HS-27A (cell line): Measurements from ENCODE around the gene HOTAIR.

Source experiments
- DNase-seq: peaks from one replicate; pipeline ENCODE4 v3.0.0-alpha.2; 2012; ENCODE audit warnings: low read depth, missing footprints

The HOTAIR gene

DNA sequence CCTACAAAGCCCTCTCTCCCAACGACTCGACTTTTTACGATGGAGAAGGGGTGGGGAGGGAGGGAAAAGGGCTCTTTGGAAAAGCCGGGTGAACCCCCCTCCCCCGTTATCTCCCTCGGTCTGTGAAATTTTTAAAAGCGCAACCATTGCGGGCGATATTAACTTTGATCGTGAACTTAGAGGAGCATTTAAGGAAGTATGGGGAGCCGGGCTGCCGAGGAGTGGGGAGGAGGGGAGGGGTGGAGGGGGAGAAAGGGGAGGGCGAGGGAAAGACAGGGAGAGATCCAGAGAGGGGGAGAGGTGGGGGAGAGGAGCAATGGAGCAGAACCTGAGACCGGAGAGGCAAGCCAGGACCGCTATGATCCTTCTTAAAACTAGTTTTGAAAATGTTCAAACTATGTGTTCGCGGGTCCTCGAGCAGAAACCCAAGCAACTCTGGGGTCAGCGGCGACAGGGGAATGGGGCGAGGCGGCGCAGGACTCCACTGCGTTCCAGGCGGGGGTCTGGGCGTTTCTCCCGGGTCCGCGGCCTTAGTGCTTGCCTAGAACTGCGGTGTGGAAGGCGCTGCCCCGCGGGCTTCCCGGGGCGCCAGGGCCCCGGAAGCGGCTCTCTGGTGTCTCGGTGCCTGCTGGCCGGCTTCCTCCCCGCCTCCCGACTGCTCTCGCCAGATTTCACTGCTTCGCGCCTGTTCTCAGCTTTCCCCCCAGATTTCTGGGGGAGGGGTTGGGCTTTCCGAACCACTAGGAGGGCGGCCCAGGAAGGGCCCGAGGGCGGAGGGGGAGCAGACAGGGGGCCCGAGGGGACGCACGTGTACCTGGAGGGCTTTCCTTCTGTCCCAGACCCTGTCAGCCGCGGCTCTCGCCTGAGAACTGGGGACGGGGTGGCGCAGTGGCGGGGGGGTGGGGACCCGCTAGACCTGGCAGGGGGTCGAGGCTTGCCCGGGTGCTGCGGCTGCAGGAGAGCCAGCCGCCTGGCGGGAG lies at the start of gene HOTAIR:
HOTAIR (minus strand) TSS at position 871 of the 980 bp plus-strand sequence.
- no peak for DNase-seq

DNA sequence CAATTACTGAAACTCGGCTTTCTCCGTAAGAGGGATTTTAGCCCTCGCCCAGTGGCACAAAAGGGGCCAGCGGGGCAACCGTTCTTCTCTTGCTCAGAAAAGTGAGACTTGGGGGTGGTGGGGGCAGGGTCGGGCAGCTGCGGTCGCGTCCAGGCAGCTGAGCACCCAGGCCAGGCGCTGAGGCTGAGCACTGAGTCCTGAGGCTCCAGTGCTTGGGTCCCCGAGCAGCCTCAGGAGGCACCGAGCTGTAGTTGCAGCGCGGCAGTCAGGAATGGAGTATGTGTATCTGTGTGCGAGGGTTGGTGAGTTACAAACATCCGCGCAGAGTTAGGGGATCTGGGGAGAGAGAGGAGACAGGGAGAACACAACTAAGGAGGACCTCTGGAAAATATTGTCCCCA lies 49.4 kb upstream of the HOTAIR start:
- no peak for DNase-seq

- no peak for DNase-seq
Observed at GRCh38 chr12:54022960-54023884, 48.5 kb upstream of the HOTAIR start.

DNA sequence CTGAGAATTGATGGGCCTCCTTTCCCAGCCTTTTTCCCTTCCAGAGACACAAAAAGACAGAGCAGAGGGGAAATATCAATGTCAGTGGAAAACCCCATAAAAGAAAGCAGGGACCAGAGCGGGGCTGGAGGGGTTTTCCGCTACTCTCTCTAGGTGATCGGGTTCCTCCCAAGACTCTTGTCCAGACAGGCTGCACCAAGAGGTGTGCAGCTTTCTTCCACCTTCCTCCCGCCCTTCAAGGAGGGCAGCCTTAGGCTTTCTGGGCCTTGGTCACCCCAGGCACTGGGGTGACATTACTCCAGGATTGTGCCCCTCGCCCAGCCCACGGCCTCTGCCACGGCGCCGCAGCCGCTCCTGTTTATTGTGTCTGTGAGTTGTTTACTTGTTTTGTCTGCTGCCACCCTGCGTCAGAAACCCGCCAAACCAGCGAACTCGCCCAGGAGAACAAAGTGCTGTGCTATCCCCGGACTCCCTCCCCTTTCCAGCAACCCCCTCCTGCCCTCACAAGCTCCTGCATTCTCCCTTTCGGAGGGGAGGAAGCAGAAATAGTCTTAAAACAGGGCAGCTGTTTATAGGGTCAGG lies 46.8 kb upstream of the HOTAIR start:
- DNase-seq: no peak

DNA sequence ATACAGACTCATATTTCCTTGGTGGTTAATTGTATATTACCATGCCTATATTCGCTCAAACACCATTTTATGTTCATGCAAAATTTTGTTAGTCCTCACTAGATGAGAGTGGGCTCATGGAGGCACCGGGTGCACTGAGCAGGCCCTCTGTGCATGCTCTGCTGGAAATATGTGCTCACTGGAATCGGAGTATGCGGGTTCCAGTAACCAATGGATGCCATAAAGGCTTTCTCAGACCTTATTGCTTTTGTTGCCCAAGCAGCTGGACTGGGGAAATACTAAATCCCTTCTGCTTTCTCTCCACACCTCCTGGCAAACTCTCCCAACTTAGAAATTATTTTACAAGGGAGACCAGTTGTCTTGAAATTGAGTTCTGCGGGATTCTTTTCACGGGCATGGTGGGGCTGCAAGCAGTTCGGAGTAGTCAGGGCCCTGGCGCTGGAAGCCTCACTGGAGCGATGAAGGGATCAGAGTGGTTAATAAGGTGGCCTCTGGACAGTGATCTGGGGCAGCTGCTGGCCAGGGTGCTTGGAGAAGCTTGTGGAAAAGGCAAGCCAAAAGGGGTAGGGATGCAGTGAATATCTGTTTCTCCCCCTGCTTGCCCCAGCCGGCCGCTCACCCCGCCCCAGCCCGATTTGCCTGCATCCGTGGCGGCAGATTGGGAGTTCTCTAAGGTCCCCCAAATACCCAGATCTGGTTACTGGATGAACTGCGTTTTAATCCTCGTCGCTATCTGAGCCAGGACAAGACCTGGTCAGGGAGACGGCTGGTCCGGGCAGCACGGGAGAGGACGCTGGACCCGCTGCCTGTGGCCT lies 46.0 kb upstream of the HOTAIR start:
- DNase-seq: no peak

- no peak for DNase-seq
Observed at GRCh38 chr12:54019924-54020590, 45.3 kb upstream of the HOTAIR start.

GRCh38 chr12:54019091-54019811 lies 44.5 kb upstream of the HOTAIR start:
- DNase-seq: no peak

DNA sequence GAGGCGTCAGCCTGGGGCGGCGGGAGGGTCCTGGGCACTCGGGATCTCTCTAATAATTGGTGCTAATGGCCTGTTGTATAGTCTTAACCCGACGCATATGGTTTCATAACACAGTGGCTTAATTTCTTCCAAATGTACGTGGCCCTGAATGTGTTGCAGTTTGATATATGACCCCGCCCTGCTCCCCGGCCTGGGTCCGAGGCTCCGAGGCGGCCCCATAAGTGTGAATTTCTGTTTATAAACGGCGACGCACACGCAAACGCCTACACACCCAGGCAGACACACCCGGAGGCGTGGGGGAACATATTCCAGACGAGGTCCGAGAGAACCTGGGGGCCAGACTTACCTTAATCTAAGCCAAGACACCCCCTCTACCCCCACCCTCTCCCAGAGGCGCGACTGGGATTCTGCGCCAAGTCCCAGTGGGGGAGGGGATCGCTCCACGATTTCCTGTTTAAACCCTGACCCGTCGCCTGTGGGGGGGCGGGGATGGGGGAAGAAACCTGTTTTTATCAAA lies 43.8 kb upstream of the HOTAIR start:
- no peak for DNase-seq

DNA sequence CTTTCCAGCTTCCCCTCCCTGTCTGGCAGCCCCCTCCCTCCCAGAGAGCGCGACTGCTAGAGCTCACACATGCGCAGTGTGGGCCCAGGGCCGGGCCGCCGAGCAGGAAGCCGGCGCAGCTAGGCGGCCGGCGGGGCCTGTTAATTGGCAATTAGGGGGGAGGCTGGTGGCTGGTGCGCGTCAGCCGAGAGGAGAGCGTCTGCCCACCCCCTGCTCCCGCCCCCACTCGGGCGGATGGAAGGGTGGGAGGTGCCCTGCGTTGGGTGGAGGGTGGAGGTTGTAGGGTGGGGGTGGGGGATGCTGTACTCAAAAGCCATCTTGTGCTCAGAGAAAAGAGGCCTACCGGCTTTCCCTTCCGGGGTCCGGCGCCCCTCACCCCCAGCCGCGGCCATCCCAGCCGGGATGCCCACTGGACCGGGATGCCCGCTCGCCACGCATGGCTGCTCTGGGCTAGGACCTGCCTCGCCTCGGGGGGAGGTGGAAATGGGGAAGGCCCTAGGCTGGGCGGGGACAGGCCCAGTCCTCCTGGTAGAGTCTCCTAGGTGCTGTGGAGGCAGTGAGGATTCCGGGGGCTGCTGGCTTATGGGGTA lies 43.2 kb upstream of the HOTAIR start:
- DNase-seq: peak; percentile 77

- DNase-seq: no peak
Observed at GRCh38 chr12:54017027-54017788, 42.5 kb upstream of the HOTAIR start.

- DNase-seq: no peak
Observed at GRCh38 chr12:54016478-54016964, 41.8 kb upstream of the HOTAIR start.

- no peak for DNase-seq
Observed at GRCh38 chr12:54016051-54016450, 41.3 kb upstream of the HOTAIR start.

- no peak for DNase-seq
Observed at GRCh38 chr12:54015018-54015931, 40.5 kb upstream of the HOTAIR start.

- no peak for DNase-seq
Observed at GRCh38 chr12:54014377-54015017, 39.7 kb upstream of the HOTAIR start.

GRCh38 chr12:54012631-54013409 lies 38.1 kb upstream of the HOTAIR start:
- DNase-seq: no peak
